Suprapubic skin (tissue), 4 donors: ENCODE data around the gene TTLL5. TPM values are rescaled to one million over a fixed set of nuclear protein-coding genes. Genes with fewer than 3 reads are reported as not detected.

Experiments
- DNase-seq, 2 donors: peaks; one replicate each; pipeline ENCODE4 v3.0.0-alpha.2; 2019; ENCODE audit warnings: low spot score in 2 of 2
- H3K27ac ChIP-seq: fragments of 200-600 bp; sonication (generic); one replicate; pipeline ENCODE4 v1.5.1; 2019
- H3K27me3 ChIP-seq: fragments of 200-600 bp; sonication (generic); one replicate; pipeline ENCODE4 v1.5.1; 2019
- H3K36me3 ChIP-seq: fragments of 200-600 bp; sonication (generic); one replicate; pipeline ENCODE4 v1.5.1; 2019
- H3K4me1 ChIP-seq: fragments of 200-600 bp; sonication (generic); one replicate; pipeline ENCODE4 v1.5.1; 2019
- H3K4me3 ChIP-seq: fragments of 200-600 bp; sonication (generic); one replicate; pipeline ENCODE4 v1.5.1; 2019; ENCODE audit warnings: mild to moderate bottlenecking
- H3K9me3 ChIP-seq: fragments of 200-600 bp; sonication (generic); one replicate; pipeline ENCODE4 v1.5.1; 2019
- CTCF ChIP-seq, 2 donors: fragments of 200-600 bp in 1 of 2; fragments of 450-650 bp in 1 of 2; sonication (generic) in 1 of 2; IDR thresholded peaks; one replicate each; pipeline ENCODE4 v1.5.1; 2016 to 2019; ENCODE audit warnings: antibody characterized with exemption in 2 of 2, mild to moderate bottlenecking in 1 of 2, moderate library complexity in 1 of 2
- EP300 ChIP-seq: sonication (generic); formaldehyde crosslinking; IDR thresholded peaks from one replicate; pipeline ENCODE4 v1.6.1; 2017; ENCODE audit warnings: antibody characterized with exemption
- POLR2A ChIP-seq, 2 donors: fragments of 450-650 bp; IDR thresholded peaks; one replicate each; pipeline ENCODE4 v1.6.1; 2017; ENCODE audit warnings: antibody characterized with exemption in 2 of 2, mild to moderate bottlenecking in 2 of 2, moderate library complexity in 2 of 2
- POLR2AphosphoS5 ChIP-seq, 3 donors: sonication (generic); formaldehyde crosslinking; IDR thresholded peaks; one replicate each; pipeline ENCODE4 v1.6.1; 2017; ENCODE audit warnings: antibody characterized with exemption in 3 of 3
- WGBS: methylation state at CpG from one replicate; pipeline ENCODE4 v1.1.5; 2018; 5-methylcytosine and 5-hydroxymethylcytosine counted together
- total RNA-seq, 4 donors: library from RNA; depleted of rRNA; stranded (reverse); fragments of >200 nt; gene quantifications; one replicate each; pipeline ENCODE4 v1.1.0, GENCODE V29; 2016

TTLL5 gene
- total RNA-seq, 4 donors from 2014 or later, result 24.4 to 56.4 (median 34.8) TPM

GRCh38 chr14:75804570-75805275 is 143.7 kb downstream of the TTLL5 start:
- Histone ChIP-seq H3K4me1 (no peaks in the 10 kb centered on the region), H3K4me3 (no peak overlapping the region), H3K9me3 (no peaks in the 10 kb centered on the region), H3K27ac (no peak overlapping the region), H3K36me3 (peaks cover 3% of the 10 kb centered on the region), H3K27me3 (no peaks in the 10 kb centered on the region)
- no peak for TF ChIP-seq EP300
- no peak for TF ChIP-seq POLR2A (IDR thresholded peaks at IDR 0.05)
- no peak for TF ChIP-seq POLR2AphosphoS5 (IDR thresholded peaks at IDR 0.05)
- no peak for TF ChIP-seq CTCF (IDR thresholded peaks at IDR 0.05)
- no peak for DNase-seq
- 59% methylated on average over 2 of the region's 2 CpGs for WGBS

GRCh38 chr14:75805646-75806045 is 144.6 kb downstream of the TTLL5 start:
- Histone ChIP-seq H3K27me3 (no peaks in the 10 kb centered on the region), H3K36me3 (peaks cover 3% of the 10 kb centered on the region), H3K27ac (no peak overlapping the region), H3K4me1 (no peaks in the 10 kb centered on the region), H3K9me3 (no peaks in the 10 kb centered on the region), H3K4me3 (no peak overlapping the region)
- no peak for TF ChIP-seq CTCF (IDR thresholded peaks at IDR 0.05)
- no peak for TF ChIP-seq EP300
- TF ChIP-seq POLR2A (IDR thresholded peaks at IDR 0.05), result no peak
- TF ChIP-seq POLR2AphosphoS5 (IDR thresholded peaks at IDR 0.05), result no peak
- no peak for DNase-seq

GRCh38 chr14:75806352-75806832 is 145.3 kb downstream of the TTLL5 start:
- Histone ChIP-seq H3K4me3 (no peak overlapping the region), H3K27me3 (no peaks in the 10 kb centered on the region), H3K27ac (no peak overlapping the region), H3K9me3 (no peaks in the 10 kb centered on the region), H3K4me1 (no peaks in the 10 kb centered on the region), H3K36me3 (peaks cover 3% of the 10 kb centered on the region)
- no peak for DNase-seq
- TF ChIP-seq POLR2AphosphoS5 (IDR thresholded peaks at IDR 0.05) (no peak), POLR2A (IDR thresholded peaks at IDR 0.05) (no peak), EP300 (no peak), CTCF (IDR thresholded peaks at IDR 0.05) (no peak)
- 49% methylated on average over 2 of the region's 2 CpGs for WGBS

DNA sequence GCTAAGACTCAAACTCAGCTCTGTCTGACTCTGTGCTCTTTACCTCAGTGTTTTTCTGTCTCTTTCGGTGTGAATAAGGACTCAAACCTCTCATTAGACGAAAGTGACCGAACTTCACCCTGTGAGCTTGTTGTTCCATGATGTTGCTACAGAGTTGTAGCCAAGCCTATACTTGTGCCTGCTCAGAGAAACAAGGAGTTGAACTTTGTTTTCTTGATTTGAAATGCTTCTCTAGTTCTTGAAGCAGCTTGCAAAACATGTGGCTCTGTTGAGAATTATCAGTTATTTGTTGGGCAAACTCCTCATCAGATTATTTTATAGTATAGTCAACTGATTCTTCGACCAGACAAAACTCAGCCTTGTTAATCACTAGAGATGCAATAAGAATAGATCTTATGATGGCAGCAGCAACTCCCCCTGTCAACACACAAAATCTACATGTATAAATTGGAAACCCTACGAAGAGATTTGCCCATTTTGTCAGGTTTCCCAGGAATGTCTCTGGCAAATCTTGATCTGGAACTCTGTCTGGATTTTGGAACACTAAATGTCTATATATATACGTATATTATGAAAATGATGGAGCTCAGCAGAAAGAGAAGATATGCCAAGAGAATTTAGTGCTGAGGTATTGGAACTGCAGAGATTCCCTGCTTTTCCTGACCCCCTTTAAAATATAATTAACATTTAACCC is 146.8 kb downstream of the TTLL5 start:
- no peaks in the 10 kb centered on the region for H3K27me3 ChIP-seq
- peaks cover 4% of the 10 kb centered on the region for H3K4me1 ChIP-seq
- WGBS, result 90% methylated on average over 6 of the region's 6 CpGs
- TF ChIP-seq EP300 (no peak), CTCF (IDR thresholded peaks at IDR 0.05) (no peak), POLR2AphosphoS5 (IDR thresholded peaks at IDR 0.05) (no peak), POLR2A (IDR thresholded peaks at IDR 0.05) (no peak)
- H3K36me3 ChIP-seq, result peaks cover 3% of the 10 kb centered on the region
- H3K9me3 ChIP-seq, result no peaks in the 10 kb centered on the region
- H3K4me3 ChIP-seq, result no peak overlapping the region
- no peak for DNase-seq
- H3K27ac ChIP-seq, result no peak overlapping the region

DNA sequence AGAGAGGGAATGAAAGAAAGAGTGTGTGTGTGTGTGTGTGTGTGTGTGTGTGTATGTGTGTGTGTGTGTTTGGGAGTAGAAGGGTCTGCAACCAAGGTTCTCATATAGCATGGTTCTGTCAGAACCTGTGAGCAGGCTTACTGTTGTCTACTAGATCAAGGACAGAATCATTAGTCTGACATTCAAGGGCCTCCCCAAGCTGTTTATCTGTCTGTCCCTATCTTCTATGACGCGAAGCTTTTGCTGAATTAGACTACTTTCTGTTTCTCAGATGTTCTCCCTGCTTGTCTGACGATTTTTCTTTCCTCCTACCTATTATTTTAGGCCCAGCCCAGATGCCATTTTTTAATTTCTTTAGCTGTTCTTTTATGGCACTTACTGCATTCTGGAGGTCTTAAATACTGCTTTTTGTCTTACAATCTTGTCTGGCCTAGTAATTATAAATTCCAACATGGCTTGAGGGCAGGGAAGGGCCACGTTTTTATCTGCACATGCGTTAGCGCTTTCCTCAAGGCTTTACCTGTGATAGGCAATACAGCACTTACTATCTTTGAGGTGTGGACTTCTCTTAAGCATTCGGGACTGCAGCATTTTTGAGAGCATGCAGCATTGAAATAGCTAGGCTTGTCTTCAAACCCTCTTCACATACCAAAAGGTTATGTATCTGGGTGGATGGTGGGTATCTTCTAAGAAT is 150.2 kb downstream of the TTLL5 start:
- Histone ChIP-seq H3K27ac (no peak overlapping the region), H3K4me3 (no peak overlapping the region), H3K36me3 (no peaks in the 10 kb centered on the region), H3K4me1 (peaks cover 4% of the 10 kb centered on the region), H3K27me3 (no peaks in the 10 kb centered on the region), H3K9me3 (no peaks in the 10 kb centered on the region)
- TF ChIP-seq POLR2A (IDR thresholded peaks at IDR 0.05) (no peak), POLR2AphosphoS5 (IDR thresholded peaks at IDR 0.05) (no peak), CTCF (IDR thresholded peaks at IDR 0.05) (no peak), EP300 (no peak)
- 48% methylated on average over 7 of the region's 7 CpGs for WGBS
- DNase-seq, result no peak
